Testis (tissue), 3 donors: ENCODE data around the gene RESP18. TPM values are rescaled to one million over a fixed set of nuclear protein-coding genes. Genes with fewer than 3 reads are reported as not detected.
A peak's percentile ranks its signal among the peaks of the same experiment; 100 is the strongest.

ENCODE experiments used
- DNase-seq: peaks from one replicate; pipeline ENCODE4 v3.0.0-alpha.2; 2019
- H3K27ac ChIP-seq, 2 donors: fragments of 200-600 bp; sonication (generic); one replicate each; pipeline ENCODE4 v1.5.1; 2019
- H3K27me3 ChIP-seq: fragments of 200-600 bp; sonication (generic); one replicate; pipeline ENCODE4 v1.5.1; 2019
- H3K36me3 ChIP-seq: fragments of 200-600 bp; sonication (generic); one replicate; pipeline ENCODE4 v1.5.1; 2017; ENCODE audit warnings: low read depth; ENCODE audit errors: missing control alignments
- H3K4me1 ChIP-seq: fragments of 200-600 bp; sonication (generic); one replicate; pipeline ENCODE4 v1.5.1; 2019
- H3K4me3 ChIP-seq, 2 donors: fragments of 200-600 bp; sonication (generic); one replicate each; pipeline ENCODE4 v1.5.1; 2017 to 2019
- H3K9me3 ChIP-seq: fragments of 200-600 bp; sonication (generic); one replicate; pipeline ENCODE4 v1.5.1; 2017
- POLR2A ChIP-seq: fragments of 450-650 bp; IDR thresholded peaks from one replicate; pipeline ENCODE4 v1.6.1; 2017; ENCODE audit warnings: antibody characterized with exemption, mild to moderate bottlenecking, moderate library complexity
- WGBS, 2 donors: methylation state at CpG; one replicate each; pipeline ENCODE4 v1.1.5; 2018; 5-methylcytosine and 5-hydroxymethylcytosine counted together
- intact Hi-C: fragments of 100-400 bp; cut with DNase I; formaldehyde crosslinking; loops from one replicate; pipeline ENCODE4 v1.15.1; 2023; ENCODE audit warnings: low total_unique reads
- polyA plus RNA-seq: library from polyadenylated mRNA; stranded (reverse); fragments of 350-450 nt; fragmentation: Illumina TruSeq; extraction: RNeasy Lipid Tissue Mini Kit (QIAGEN cat#74804); gene quantifications from one replicate; pipeline ENCODE4 v1.2.3, GENCODE V29; 2014; ENCODE audit warnings: low read depth, low replicate concordance; ENCODE audit not compliant: insufficient read depth
- total RNA-seq, 2 donors: library from RNA; depleted of rRNA; stranded (reverse); fragments of >200 nt; gene quantifications; one replicate each; pipeline ENCODE4 v1.2.3, GENCODE V29; 2016
- TF ChIP-seq, protein P1 (sequence below), 3 experiments: fragments of 450-650 bp in 2 of 3; fragments of 200-600 bp in 1 of 3; sonication (generic) in 1 of 3; IDR thresholded peaks; one replicate each; pipeline ENCODE4 v1.5.1; 2016 to 2019; ENCODE audit warnings: antibody characterized with exemption in 3 of 3, mild to moderate bottlenecking in 2 of 3, moderate library complexity in 1 of 3

The RESP18 gene
- total and polyA plus RNA-seq, 3 donors from 2014 or later = 0.71 to 1.4 TPM; not detected in 1

DNA sequence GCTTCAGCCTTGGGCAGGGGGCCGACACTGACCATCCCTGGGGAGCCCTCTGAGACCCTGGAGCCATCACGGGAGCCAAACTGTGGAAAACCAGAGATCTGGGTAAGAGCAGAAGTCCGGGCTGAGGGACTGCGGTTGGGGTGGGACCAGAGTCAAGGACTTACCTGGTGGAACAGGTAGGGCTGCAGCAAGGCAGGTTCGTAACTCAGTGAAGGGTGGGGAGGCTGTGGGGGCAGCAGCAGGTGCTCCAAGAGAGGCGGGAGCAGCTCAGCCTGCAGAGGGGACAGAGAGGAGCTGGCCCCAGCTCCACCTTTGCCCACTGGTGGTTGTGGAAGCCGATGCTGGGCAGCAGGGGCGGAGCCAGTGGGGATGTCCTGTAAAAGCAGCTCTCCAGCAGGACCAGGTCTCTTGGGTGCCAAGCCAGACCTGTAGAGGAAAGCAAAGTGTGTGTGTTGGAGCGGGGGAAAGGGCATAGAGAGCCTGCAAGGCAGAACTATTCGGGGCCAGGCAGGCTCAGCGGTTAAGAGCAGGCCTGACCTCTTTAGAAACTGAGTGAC is 30.1 kb downstream of the RESP18 start:
- Histone ChIP-seq H3K4me3 (no peak overlapping the region), H3K4me1 (peaks cover 6% of the 10 kb centered on the region), H3K9me3 (no peaks in the 10 kb centered on the region), H3K27me3 (no peaks in the 10 kb centered on the region), H3K27ac (no peak overlapping the region), H3K36me3 (no peaks in the 10 kb centered on the region)
- DNase-seq = no peak
- intact Hi-C loops = no loop called here
- WGBS, 2 donors = 77 to 85% methylated on average over 9 to 11 of the region's 11 CpGs
- no peak for TF ChIP-seq POLR2A
- TF ChIP-seq, protein P1, sequence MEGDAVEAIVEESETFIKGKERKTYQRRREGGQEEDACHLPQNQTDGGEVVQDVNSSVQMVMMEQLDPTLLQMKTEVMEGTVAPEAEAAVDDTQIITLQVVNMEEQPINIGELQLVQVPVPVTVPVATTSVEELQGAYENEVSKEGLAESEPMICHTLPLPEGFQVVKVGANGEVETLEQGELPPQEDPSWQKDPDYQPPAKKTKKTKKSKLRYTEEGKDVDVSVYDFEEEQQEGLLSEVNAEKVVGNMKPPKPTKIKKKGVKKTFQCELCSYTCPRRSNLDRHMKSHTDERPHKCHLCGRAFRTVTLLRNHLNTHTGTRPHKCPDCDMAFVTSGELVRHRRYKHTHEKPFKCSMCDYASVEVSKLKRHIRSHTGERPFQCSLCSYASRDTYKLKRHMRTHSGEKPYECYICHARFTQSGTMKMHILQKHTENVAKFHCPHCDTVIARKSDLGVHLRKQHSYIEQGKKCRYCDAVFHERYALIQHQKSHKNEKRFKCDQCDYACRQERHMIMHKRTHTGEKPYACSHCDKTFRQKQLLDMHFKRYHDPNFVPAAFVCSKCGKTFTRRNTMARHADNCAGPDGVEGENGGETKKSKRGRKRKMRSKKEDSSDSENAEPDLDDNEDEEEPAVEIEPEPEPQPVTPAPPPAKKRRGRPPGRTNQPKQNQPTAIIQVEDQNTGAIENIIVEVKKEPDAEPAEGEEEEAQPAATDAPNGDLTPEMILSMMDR (IDR thresholded peaks at IDR 0.05) = no peak

DNA sequence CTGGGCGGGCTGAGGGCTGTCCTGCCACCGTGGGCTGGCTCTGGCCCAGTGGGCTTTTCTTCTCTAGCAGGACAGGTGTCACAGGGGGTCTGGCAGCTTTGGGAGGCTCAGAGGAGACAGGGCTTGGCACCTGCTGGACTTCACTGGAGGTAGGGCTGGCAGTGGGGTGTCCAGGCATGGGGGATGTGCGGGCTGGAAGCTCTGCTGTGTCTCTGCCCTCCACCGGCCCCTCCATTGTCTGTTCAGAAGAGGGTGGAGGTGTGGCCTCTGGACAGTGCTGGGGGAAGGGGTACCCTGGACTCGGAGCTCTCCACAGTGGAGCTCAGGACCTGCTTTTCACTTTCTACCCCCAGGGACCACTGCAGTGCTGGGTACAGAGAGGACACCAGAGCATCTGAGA is 32.5 kb downstream of the RESP18 start:
- no peak overlapping the region for H3K4me3 ChIP-seq
- WGBS, 2 donors = 68 to 74% methylated on average over 4 to 5 of the region's 5 CpGs
- H3K36me3 ChIP-seq = no peaks in the 10 kb centered on the region
- no peak for DNase-seq
- peaks cover 6% of the 10 kb centered on the region for H3K4me1 ChIP-seq
- no peaks in the 10 kb centered on the region for H3K9me3 ChIP-seq
- no peaks in the 10 kb centered on the region for H3K27me3 ChIP-seq
- intact Hi-C loops = no loop called here
- H3K27ac ChIP-seq = no peak overlapping the region
- TF ChIP-seq, protein P1 (IDR thresholded peaks at IDR 0.05) = no peak
- TF ChIP-seq POLR2A = no peak

GRCh38 chr2:219299372-219299760 is 33.2 kb downstream of the RESP18 start:
- WGBS, 2 donors = 84 to 86% methylated on average over 5 to 6 of the region's 6 CpGs
- TF ChIP-seq POLR2A = no peak
- TF ChIP-seq, protein P1 (IDR thresholded peaks at IDR 0.05) = no peak
- no peak overlapping the region for H3K27ac ChIP-seq
- peaks cover 6% of the 10 kb centered on the region for H3K4me1 ChIP-seq
- H3K4me3 ChIP-seq = no peak overlapping the region
- no peaks in the 10 kb centered on the region for H3K9me3 ChIP-seq
- intact Hi-C loops = no loop called here
- no peaks in the 10 kb centered on the region for H3K27me3 ChIP-seq
- DNase-seq = no peak
- H3K36me3 ChIP-seq = no peaks in the 10 kb centered on the region

- H3K27ac ChIP-seq = no peak overlapping the region
- intact Hi-C loops = no loop called here
- peaks cover 6% of the 10 kb centered on the region for H3K4me1 ChIP-seq
- DNase-seq = peak; percentile 94
- no peaks in the 10 kb centered on the region for H3K27me3 ChIP-seq
- no peaks in the 10 kb centered on the region for H3K9me3 ChIP-seq
- WGBS, 2 donors = 15 to 25% methylated on average over 10 to 15 of the region's 15 CpGs
- no peak overlapping the region for H3K4me3 ChIP-seq
- no peak for TF ChIP-seq POLR2A
- TF ChIP-seq, protein P1 (IDR thresholded peaks at IDR 0.05) = peak; percentile 97 to 100 (median 98)
- H3K36me3 ChIP-seq = no peaks in the 10 kb centered on the region
Measured at GRCh38 chr2:219298759-219299371, 33.7 kb downstream of the RESP18 start.
